NCI-H1048 (cell line): ENCODE results near the gene HDAC4.

ENCODE experiments used
- DNase-seq: peaks from one replicate; lab custom pipeline; 2025; lab: John Stamatoyannopoulos, UW

Gene HDAC4

DNA sequence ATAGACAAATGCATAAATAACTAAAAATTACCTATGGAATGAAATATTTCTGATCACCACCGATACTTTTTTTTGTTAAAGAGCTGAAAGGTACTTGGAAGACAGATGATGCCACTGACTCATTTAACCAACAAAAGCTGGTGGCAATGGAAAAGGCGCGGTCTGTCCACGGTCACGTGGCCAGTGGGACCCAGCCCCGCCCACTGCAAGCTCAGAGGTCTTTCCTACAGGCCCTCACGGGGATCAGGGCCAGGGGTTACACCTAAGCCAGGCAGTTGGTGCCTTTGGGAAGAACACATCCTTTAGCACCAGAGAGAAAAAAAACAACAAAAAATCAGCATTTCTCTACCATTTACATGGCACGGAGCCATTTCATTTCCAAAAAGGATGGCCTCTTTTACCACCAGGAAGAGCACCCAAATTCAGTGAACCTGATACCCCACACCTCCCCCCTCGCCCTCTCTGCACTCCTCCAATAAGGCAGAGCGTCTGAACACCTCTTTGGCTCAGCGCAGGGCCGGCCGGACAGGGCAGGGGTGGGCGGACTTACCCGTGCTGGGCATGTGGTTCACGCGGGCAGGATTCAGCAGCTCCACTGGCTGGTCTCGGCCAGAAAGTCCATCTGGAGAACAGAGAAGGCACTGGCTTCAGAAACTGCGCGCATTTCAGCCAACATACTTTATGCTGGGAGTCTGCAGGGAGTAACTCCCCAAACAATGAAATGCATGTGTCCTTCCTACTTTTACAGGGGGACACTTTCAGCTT lies 164.6 kb downstream of the HDAC4 start:
- no peak for DNase-seq

DNA sequence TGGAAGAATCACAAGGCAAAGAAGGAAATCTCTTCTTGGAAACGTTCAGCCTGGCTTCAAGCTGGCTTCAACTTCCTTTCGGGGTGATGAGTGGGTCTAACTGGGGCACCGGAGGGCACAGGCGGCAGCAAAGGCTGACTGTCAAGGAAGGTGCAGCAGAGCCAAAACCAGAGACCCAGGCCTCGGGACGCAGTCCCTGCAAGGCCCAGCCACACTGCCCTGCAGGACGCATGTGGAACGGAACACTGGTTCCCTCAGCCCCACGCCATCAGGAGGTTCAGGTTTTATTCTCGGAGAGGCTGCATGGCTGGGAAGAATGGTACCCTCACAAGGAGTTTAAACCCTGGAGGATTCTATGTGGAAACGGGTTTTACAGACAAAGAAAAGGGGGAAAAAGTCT lies 165.5 kb downstream of the HDAC4 start:
- DNase-seq, result no peak

DNA sequence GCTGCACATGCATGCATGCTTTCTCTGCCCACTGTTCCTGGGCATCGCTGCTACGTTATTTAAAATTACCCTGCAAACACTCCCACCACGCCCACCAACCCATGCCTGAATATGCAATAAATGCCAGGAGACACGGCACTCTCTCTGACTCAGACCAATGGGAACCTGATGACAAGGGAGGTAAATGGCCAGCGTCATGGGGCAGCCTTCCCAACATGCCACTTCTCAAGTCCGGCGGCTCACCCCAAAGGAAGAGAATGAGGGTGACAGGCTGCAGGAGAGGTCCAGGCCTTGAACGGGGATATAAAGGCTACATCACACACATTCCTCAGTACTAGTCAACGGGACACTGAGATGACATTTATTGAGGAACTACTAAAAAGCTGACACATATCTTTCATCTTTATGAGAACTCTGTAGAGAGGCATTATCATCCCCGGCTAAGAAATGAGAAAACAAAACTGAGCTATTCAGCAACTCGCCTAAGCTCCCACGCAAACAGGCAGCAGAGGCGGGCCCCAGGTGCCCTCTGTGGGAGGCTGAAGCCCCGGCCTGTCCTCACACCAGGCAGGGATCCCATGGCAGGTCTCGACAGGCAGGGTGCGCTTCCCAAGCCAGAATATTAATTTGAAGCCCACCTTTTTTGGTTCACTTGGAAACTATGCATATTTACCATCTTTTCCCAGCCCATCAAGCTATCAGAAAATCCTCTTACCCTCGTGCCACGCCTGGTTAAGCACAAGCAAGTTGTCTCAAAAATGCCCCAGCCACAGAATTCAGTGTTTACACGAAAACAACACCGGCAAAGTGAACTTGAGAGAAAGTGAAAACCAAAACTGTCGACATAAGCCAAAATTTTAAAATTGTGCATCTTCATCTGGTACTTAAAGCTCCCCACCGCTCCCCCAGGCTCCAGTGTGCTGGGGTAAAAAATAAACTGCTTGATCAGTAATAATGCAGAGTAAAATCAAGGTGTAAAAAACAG lies 166.3 kb downstream of the HDAC4 start:
- no peak for DNase-seq

DNA sequence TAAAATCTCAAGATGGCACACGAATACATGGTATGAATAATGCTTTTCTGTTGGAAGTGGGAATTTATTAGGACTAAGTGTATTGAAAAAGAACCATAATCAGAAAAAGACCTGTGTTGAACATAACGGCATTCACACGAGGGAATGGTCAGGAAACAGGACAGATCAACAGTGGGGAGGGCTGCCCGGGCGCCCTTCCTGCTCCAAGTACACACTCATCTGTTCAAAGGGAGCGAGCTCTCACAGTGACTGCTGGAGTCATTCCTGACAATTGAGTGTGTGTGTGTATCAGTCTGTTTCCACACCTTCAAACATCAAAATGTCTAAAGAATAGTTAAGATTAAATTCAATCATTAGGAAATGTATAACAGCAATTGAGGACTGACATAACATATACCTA lies 167.2 kb downstream of the HDAC4 start:
- DNase-seq, result no peak

DNA sequence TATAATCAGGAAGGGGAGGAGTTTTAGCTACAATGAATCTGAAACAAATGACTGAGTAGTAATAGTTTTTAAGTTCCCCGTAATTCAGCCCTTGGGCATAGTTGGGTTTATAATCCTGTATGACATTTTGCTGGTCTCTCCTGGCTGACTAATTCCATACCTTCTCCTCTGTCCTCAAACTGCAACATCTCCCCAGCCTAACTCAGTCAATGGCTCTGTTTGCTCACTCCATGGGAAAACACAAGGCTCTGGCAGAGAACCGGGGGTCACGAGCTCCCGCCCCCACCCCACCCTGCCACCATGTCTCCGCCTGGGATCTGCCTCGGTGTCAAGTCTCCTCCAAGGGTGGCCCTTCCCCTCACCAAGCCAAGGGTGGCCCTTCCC lies 168.6 kb downstream of the HDAC4 start:
- no peak for DNase-seq

DNA sequence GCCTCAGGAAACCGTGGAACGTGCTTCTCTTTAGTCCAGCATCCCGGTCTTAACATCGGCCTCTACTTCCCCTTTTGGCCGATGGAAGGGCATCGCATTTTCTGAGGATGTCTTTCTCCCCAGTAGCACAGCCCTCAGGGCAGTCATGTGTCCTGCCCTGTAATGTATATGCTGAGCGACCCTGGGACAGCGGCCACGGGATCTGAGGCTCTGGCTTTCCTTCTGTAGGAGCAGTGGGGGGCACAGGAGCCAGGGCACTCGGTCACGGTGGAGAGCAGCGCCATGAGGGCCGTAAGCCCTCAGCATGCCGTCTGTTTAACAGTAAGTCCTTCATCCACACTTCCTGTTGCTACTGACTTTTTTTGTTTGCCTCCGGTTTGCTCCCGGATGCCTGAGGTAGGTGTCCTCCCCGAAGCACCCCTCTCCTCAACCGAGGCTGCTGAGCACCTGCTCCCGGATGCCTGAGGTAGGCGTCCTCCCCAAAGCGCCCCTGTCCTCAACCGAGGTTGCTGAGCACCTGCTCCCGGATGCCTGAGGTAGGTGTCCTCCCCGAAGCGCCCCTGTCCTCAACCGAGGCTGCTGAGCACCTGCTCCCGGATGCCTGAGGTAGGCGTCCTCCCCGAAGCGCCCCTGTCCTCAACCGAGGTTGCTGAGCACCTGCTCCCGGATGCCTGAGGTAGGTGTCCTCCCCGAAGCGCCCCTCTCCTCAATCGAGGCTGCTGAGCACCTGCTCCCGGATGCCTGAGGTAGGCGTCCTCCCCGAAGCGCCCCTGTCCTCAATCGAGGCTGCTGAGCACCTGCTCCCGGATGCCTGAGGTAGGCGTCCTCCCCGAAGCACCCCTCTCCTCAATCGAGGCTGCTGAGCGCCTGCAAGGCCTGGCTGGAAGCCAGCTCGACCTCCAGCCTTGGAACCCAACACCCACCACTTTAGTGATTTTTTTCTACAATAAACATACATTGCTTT lies 169.3 kb downstream of the HDAC4 start:
- no peak for DNase-seq

DNA sequence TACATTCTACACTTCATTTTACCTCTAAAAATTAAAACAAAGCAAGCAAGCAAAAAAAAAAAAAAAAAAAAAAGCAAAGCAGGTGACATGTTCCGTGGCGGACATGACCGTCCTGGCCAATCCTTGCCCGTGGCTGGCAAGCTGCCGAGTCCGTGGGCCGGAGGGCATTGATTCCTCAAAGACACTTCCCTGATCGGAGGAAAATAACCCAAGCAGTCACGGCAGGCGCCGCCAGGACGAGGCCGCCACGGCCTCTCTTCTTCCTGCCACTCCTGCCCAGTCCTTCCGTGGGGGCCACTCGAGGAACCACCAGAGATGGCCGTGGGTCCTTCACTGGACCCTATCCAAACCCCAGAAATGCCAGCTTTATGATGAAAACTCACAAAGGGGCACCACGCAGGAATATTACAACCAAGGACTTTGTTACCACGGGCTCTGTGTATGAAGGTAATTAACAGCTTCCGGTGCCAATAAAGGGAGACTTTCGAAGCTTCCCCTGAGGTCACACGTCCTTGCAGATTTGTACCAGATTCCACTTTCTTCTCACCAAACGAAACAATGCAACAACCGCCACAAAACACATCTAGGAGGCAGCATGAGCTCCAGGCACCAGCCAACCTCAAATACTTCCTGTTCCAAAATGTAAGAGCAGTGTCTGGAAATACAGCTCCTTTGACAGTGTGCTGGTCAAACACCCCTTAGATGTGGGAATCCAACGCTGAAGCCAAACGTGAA lies 170.3 kb downstream of the HDAC4 start:
- no peak for DNase-seq

DNA sequence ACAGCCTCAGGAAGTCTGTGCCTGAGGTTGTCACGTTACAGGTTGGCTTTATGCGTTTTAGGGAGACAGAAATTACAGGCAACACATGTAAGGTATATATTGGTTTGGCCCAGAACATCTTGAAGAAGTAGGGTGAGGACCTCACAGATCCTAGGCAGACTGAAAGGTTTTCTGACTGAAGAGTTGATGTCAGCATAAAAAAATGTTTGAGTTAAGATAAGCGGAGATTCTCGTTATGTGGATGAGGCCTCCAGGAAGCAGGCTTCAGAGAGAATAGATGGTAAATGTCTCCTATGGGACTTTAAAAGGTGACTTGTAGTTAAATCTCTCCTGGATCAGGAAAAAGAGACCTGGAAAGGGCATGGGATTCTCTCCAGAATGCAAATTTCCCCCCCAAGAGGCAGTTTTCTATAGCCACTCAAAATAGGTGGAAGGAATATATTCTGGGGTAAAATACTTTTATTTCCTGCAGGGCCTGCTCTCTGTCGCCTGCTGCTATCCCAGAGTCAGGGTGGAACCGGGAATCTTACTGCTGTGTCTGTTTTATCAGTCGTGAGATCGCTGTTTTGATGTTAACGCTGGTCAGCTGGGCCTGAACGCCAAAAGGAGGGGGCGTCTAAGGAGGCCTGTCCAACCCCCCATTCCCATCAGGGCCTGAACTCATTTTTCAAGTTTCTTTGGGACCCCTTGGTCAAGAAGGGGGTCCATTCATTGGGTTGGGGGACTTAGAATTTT lies 171.1 kb downstream of the HDAC4 start:
- DNase-seq, result no peak

DNA sequence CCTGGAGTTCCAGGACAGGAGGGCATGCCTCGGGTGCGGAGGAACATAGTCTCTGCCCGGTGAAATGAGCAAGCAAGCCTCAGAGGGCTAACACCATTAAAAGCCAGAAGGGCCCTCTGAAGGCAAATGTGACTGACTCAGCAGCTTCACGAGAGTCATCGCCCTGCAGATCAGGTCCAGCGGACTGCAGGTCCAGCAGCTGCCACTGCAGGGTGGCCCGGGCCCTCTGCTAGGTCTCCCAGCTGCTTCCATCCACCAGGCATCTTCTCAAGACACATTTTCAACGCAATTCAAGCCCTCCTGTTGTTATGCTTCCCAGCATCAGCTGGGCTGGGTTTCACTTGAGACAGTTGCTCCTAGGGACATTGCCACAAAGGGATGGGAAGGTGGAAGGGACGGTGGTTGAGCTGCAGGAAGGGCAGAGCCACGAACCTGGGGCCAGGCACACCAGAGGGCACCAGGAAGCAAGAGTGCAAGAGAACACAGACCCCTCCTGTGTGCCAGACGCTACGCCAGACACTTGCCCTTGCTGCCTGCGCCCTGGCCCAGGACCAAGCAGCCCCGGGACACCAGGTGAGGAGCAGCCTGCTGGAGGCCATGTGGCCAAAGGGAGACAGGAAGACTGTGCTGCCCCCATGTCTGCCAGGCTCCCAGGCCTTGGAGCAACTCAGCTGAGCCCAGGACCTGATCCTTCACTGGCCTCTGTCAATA lies 173.0 kb downstream of the HDAC4 start:
- DNase-seq, result no peak

DNA sequence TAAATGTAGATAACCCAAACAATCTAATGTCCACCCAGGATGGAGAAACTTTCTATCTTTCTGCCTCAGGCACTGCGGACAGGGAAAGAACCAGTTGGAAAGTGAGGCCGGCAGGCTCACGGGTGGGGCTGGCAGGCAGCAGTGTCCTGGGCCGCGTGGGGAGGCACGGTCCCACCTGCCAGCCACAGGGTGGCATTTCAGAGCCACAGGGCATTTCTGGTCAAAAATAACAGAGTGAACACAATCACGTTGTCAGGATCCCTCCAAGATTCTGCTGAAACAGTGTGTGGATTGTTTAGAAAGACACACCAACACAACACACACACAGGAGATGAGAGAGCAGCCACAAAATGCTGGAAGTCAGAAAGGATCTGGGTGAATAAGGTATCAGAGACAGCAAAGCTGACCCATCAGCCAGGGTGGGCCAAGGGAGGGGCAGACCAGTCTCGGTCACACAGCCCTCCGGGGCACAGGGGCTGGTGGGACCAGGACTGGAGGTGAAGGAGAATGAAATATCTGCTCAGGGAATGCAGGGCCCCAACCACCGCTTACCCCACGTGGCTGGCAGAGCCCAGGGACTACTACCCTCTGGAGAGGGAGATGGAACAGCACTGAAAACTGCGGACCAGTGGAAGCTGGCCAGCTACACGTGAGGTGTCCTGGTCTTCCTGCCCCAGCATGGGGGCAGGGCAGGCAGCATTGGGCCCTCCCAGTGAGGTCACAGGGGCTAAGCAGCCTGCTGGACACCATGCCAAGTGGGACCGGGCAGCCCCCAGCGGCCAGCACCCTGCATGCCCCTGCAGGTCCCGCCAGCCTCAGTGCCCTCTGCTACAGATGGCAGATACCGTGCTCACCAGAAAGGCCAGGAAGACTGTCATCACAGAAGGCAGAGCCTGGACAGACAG lies 173.9 kb downstream of the HDAC4 start:
- no peak for DNase-seq

DNA sequence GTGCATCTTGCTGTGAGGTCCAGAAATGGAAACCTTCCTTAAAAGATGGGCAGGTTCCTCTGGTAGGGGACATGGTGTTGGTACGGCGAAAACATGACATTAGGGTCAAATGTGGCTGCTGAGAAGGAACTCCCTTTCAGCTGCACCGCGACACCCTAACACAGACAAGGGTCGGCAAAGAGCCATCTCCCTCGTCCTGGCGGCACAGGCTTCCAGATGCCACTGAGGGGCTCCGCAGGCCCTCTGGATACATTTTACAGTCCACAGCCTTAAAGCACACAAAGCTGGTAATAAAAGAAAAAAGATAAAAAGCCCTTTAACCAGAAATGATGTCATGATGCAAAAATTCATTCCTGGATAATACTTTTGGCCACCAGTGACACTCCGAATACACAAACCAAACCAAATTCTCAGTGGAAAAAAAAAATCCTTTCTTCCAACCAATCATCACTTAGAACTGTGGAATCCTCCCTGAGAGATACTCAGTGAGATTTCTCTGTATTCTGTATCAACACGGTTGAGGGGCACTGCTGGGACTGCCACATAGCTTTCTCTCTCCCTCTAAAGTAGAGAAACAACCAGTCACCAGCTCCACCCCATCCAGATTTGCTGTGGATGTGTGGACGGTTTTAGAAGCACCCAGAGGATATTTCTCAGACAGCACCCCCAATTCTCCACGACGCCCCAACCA lies 174.8 kb downstream of the HDAC4 start:
- no peak for DNase-seq

DNA sequence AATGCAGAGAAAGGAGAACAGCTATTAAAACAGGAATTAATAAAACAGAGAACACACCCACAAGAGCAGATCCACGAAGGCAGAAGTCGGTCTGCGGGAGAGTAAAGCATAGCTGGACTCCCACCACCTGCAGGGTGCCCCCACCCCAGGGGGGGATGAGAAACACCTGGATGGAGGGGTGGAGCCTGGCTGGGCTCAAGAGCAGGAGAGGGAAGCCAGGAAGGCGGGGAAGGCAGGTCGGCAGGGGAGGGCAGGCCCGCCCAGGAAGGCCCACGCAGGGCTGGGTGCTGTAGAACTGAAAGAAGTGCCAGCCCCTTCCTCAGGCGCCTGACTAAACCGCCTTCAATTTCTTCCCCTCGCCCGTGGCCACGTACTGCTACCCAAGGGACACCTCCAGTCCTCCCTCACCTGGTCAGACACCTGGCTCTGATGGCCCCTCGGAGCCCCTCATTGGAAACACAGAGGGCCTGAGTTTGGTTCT lies 175.4 kb downstream of the HDAC4 start:
- DNase-seq, result no peak

DNA sequence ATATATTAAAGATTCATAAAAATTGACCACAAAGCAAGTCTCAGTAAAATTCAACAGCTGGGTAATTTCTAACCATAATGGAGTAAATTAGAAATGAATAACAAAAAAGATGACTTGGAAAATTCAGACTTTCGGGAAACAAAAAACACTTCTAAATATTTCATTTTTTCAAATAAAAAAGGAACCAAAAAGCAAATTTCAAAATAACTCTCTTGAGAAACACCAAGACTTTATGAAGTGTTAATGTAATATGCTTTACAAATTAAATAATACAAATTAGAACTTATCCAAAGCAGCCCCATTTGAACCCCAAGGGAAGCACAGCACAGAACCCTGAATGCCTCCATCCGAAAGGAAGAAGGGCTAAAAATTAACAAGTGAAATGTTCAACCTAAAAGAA lies 175.9 kb downstream of the HDAC4 start:
- DNase-seq, result no peak

DNA sequence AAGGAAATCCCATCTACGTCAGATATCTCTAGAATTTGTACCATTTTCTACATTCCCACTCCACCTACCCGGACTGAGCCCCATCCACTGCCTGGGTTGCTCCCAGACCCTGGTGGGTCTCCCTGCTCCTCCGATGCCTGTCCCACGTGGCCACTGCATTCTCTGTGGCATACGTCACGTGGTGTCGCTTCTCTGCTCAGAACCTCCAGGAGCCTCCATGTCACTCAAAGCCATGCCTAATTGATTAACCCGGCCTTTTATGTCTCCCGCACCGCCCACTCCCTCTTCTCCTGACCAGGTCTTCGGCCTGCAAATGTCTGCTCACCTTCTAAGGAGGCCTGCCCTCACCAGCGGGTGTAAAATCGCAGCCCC lies 176.6 kb downstream of the HDAC4 start:
- DNase-seq, result no peak

DNA sequence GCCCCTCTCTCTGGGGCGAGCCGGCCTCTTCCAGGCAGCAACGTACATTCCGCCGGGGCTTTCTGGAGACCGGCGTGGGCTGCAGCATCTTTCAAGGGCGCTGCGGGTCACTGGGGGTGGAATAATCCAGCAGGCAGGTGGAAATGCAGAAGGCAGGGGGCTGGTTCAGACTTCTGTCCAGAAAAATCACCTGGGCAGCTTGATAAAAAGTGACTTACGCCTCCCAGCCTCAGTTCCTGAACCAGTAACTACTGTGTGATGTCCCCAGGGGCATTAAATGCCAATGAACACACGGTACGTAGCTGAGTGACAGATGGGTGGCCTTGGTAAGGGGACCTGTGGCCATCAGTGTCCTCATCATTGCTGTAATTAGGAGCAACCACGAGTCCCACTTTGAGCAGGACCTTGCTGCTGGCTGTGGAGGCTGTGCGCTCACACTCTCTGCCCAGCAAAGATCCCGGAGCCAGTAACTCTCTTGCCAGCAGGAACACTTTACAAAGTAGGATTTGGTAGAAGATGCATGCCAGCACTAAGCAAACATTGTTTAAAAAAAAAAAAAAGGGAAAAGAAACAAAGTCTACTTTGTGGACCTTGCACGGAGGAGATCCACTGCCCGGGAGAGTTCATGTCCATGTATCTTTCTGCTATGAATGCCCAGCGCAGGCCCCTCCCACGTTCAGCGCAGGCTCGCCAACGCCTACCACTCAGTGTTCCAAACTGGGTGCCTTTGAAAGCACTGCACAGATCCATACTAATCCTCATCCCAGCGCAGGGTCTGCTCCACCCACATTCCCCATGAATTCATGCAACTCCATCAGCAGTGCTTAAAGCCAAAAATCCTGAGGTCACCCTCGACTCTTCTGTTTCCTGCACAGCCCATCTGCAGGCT lies 177.3 kb downstream of the HDAC4 start:
- DNase-seq, result no peak

DNA sequence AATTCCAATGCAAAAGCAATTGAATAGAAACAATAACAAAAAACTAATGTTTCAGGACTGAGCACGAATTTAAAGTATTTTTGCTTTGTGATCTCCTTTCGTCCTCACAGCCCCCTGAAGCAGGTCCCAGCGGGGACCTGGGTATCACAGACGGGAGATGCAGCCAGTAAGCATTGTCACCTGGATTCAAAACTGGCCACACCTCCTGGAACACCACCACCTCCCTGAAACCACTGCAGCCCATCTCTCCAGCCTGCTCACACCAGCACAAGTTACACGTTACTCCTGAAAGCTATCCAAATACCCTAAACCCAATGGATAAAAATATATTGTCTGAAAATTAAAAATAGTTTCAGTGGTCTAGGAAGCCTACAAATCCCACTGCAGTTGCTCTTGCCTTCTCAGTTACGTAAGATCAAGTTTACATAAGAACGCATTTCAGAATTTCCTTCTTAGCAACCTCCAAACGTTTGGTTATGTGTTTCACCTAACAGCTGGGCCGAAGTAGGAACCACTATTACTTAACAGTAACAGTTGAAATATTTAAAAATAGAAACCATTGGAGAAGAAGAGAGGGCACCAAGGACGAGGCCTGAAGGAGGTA lies 178.0 kb downstream of the HDAC4 start:
- no peak for DNase-seq

DNA sequence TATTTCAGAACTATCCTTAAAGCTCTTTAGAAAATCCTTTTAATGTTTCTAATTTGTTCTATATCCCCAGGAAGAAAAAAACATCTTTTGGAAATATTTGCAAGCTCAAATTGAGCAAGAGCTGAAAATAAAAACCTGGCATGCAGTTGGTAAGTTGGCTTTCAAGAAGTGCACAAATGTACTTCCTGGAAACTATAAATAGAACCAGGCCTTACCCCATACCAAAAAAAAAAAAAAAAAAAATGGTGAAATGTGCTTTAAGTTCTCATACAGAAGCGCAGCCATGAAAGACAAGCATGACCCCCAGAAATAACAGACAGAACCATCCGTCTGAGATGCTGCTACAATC lies 178.5 kb downstream of the HDAC4 start:
- DNase-seq, result no peak
